Astrocyte of the cerebellum (primary cell): Measurements from ENCODE around the gene OPCML.

Experiments
- DNase-seq: peaks from one replicate; pipeline ENCODE4 v3.0.0-alpha.2; 2011; ENCODE audit warnings: low read depth
- H3K4me3 ChIP-seq: 2 replicates; pipeline ENCODE4 v1.5.1; 2011; ENCODE audit warnings: mild to moderate bottlenecking, low read depth, low read length, moderate library complexity
- in situ Hi-C: cut with HindIII; loops from 2 replicates; pipeline ENCODE4 v1.10.0; 2017; ENCODE audit warnings: low sequenced_read_pairs
- TF ChIP-seq, protein P1 (sequence below): IDR thresholded peaks from 2 replicates; pipeline ENCODE4 v1.5.1; 2012; ENCODE audit warnings: low read length, low read depth, moderate library complexity, mild to moderate bottlenecking; ENCODE audit errors: missing control alignments

The OPCML gene

DNA sequence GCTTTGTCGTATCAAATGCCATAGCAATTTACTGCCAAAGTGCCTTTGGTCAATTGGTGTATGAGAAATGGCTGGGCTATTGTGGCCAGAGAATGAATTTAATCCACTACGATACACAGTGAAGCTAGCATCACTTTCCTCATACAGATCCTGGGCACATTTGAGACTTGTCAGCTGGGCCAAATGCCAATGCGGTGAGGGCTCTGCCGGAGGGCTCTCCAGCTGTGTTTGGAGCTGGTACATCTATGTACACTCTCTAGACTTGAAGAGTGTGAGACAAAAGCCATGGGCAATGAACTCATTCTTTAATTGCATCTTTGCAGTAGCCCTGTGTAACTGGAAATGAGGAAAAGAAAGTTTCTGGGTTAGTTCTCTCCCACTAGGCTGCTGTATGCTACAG is 1109.0 kb downstream of the OPCML start:
- TF ChIP-seq, protein P1, sequence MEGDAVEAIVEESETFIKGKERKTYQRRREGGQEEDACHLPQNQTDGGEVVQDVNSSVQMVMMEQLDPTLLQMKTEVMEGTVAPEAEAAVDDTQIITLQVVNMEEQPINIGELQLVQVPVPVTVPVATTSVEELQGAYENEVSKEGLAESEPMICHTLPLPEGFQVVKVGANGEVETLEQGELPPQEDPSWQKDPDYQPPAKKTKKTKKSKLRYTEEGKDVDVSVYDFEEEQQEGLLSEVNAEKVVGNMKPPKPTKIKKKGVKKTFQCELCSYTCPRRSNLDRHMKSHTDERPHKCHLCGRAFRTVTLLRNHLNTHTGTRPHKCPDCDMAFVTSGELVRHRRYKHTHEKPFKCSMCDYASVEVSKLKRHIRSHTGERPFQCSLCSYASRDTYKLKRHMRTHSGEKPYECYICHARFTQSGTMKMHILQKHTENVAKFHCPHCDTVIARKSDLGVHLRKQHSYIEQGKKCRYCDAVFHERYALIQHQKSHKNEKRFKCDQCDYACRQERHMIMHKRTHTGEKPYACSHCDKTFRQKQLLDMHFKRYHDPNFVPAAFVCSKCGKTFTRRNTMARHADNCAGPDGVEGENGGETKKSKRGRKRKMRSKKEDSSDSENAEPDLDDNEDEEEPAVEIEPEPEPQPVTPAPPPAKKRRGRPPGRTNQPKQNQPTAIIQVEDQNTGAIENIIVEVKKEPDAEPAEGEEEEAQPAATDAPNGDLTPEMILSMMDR, result no peak
- no peak for DNase-seq
- in situ Hi-C loops, result no loop called here
- no peak overlapping the region for H3K4me3 ChIP-seq

DNA sequence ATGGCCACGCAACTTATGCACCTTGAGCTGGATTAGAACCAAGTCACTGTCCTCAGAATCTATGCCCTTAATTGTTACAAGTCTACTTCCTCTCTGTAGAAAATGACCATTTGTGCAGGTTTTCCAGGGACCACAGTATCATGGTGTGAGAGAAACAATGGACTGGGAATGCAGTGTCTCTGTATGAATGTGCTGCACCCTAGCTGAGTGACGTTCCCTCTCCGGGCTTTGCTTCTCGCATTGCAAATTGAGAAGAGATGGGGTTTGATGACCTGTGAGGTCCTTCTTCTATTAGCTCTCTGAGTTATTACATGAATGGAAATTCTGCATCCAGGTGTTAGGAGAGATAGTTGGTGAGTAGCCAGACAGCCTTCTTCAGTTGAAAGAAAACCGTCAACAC is 1109.6 kb downstream of the OPCML start:
- no peak for DNase-seq
- in situ Hi-C loops, result no loop called here
- H3K4me3 ChIP-seq, result no peak overlapping the region
- TF ChIP-seq, protein P1, result no peak

DNA sequence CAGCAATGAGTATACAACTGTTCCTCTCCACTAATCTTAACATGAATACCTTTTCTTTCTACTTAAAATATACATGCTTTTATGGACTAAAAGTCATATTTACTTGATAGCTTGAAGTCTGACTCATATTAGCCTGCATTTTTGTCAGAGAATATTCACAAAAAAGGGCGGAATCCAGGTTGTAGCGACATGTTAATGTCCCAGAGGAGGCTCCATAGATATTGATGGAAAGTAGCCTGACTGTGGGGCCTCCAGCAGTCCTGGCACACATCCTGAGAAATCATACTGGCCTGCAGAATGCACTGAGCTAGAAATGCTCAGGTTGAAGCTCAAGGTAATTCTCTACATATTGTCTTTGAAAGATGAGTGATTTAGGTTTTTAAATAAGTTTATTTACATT is 1110.7 kb downstream of the OPCML start:
- in situ Hi-C loops, result no loop called here
- no peak for DNase-seq
- no peak overlapping the region for H3K4me3 ChIP-seq
- TF ChIP-seq, protein P1, result no peak

DNA sequence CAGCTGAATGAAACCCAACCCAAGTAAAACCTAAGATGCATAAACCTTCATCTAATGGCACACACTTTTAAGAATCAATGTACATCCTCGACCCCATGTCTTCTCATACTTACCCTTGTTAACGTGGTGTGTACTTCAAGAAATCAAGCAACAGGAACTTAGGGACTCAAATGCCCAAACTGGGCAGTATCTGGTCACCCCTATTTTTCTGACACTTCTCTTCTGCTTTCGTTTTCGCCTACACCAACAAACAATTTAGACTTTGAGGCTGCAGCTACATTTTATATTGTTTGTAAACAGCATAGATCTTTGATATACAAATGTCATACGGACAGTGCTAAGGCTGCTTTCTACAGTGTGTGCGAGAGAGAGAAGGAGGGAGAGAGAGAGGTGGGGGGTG is 1117.8 kb downstream of the OPCML start:
- no peak for DNase-seq
- TF ChIP-seq, protein P1, result no peak
- H3K4me3 ChIP-seq, result no peak overlapping the region
- in situ Hi-C loops, result no loop called here

DNA sequence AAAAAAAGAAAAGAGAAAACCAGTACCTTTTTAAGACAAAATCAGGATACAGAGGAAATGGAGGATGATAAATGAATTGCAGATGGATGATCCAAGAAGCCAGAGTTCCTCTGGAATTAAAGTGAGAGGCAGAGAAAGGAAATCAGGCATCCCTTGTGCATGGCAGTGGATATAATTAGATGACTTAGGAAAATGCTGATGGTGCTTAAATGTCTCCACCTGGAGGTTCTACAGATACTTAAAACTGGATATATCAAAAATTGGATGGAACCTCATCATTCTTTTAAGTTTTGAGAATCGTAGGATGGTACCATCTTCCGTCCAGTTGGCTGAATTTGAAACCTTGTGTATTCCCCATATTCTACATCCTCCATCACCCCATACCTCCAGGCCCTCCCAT is 1121.9 kb downstream of the OPCML start:
- in situ Hi-C loops, result no loop called here
- no peak overlapping the region for H3K4me3 ChIP-seq
- no peak for DNase-seq
- TF ChIP-seq, protein P1, result no peak

DNA sequence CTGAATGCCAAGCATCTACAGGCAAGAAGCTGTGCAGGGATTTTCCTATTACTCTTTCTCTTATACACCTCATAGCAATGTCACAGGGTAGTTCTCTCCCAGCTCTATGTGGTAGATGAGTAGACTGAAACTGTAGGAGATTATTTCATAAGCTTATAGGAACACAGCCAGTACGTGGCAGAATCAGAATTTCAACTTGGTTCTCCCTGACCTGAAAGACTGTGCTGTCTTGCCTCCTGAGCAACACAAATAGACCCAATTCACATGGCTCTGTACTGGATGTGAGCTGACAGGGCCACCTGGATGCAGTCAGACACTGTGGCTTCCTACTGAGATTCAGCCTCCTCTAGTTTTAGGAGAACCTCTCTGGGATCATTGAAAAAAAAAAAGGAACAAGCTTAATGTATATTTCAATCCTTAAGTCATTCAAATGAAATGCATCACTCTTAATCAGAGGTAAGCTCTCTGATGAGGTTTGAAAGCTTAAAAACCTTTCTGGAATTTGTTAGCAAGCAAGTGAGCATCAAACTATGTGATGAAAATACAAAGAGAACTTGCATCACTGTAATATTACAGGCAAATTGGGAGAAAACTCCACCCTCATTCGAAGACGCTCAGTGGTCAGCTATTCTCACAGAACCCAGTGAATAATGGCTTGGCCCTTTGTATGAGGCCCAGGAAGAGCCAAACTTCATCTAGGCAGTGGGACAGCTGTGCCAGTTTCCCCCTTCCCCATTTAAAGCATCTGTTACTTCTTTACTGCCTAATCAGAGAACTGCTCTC is 1122.5 kb downstream of the OPCML start:
- TF ChIP-seq, protein P1, result no peak
- H3K4me3 ChIP-seq, result no peak overlapping the region
- no peak for DNase-seq
- in situ Hi-C loops, result no loop called here
